GM23338 (cell line): ENCODE results near the gene STIL. TPM values are rescaled to one million over a fixed set of nuclear protein-coding genes. Genes with fewer than 3 reads are reported as not detected.
A peak's percentile ranks its signal among the peaks of the same experiment; 100 is the strongest.

Experiments used
- ATAC-seq: fragments of 200-7000 bp; cut with Tn5 transposase; 3 replicates; pipeline ENCODE4 v1.9.1; 2020
- DNase-seq: peaks from one replicate; pipeline ENCODE4 v3.0.0-alpha.2; 2015; ENCODE audit warnings: low spot score
- H2AFZ ChIP-seq: fragments of 200-600 bp; sonication (generic); 2 replicates; pipeline ENCODE4 v1.8.0; 2016; ENCODE audit warnings: antibody characterized with exemption, mild to moderate bottlenecking, moderate library complexity
- H3F3A ChIP-seq: fragments of 200-600 bp; sonication (generic); replicated peaks from 2 replicates; pipeline ENCODE4 v1.8.0; 2017; ENCODE audit warnings: antibody characterized with exemption, mixed run types, low read depth
- H3K27ac ChIP-seq: fragments of 200-600 bp; sonication (generic); 2 replicates; pipeline ENCODE4 v1.6.1; 2016; ENCODE audit warnings: low read depth
- H3K27me3 ChIP-seq: fragments of 200-600 bp; sonication (generic); 2 replicates; pipeline ENCODE4 v1.8.0; 2016; ENCODE audit warnings: mild to moderate bottlenecking, mixed run types, moderate library complexity; ENCODE audit not compliant: insufficient read depth
- H3K36me3 ChIP-seq: fragments of 200-600 bp; sonication (generic); 2 replicates; pipeline ENCODE4 v1.8.0; 2016; ENCODE audit warnings: mild to moderate bottlenecking; ENCODE audit not compliant: insufficient read depth
- H3K4me1 ChIP-seq: fragments of 200-600 bp; sonication (generic); 2 replicates; pipeline ENCODE4 v1.8.0; 2016; ENCODE audit warnings: mild to moderate bottlenecking, moderate library complexity; ENCODE audit not compliant: insufficient read depth
- H3K4me2 ChIP-seq: fragments of 200-600 bp; sonication (generic); 2 replicates; pipeline ENCODE4 v1.7.1; 2017; ENCODE audit warnings: mixed run types
- H3K4me3 ChIP-seq: fragments of 200-600 bp; sonication (generic); 2 replicates; pipeline ENCODE4 v1.6.1; 2016; ENCODE audit warnings: mixed run types
- H3K79me2 ChIP-seq: fragments of 200-600 bp; sonication (generic); replicated peaks from 2 replicates; pipeline ENCODE4 v1.8.0; 2017; ENCODE audit warnings: mild to moderate bottlenecking; ENCODE audit not compliant: insufficient read depth
- H3K9me2 ChIP-seq: fragments of 200-600 bp; sonication (generic); 2 replicates; pipeline ENCODE4 v1.8.0; 2017; ENCODE audit not compliant: insufficient read depth
- H4K20me1 ChIP-seq: fragments of 200-600 bp; sonication (generic); replicated peaks from 2 replicates; pipeline ENCODE4 v1.8.0; 2017; ENCODE audit warnings: mild to moderate bottlenecking; ENCODE audit not compliant: insufficient read depth
- H3K27ac Mint-ChIP-seq: 2 replicates; pipeline ENCODE4 v1.8.0; 2020; ENCODE audit warnings: inconsistent platforms, mild to moderate bottlenecking, moderate library complexity, mixed read lengths
- H3K27me3 Mint-ChIP-seq: 3 replicates; pipeline ENCODE4 v1.8.0; 2022; ENCODE audit warnings: low read depth, mild to moderate bottlenecking, moderate library complexity, mixed read lengths, inconsistent platforms; ENCODE audit not compliant: insufficient read depth, poor library complexity
- H3K36me3 Mint-ChIP-seq: 3 replicates; pipeline ENCODE4 v1.8.0; 2021; ENCODE audit warnings: low read depth, mild to moderate bottlenecking, inconsistent platforms, moderate library complexity, mixed read lengths
- H3K4me1 Mint-ChIP-seq: 3 replicates; pipeline ENCODE4 v1.8.0; 2020; ENCODE audit warnings: mild to moderate bottlenecking, inconsistent platforms, mixed read lengths
- H3K4me3 Mint-ChIP-seq: 3 replicates; pipeline ENCODE4 v1.8.0; 2021; ENCODE audit warnings: moderate library complexity, mild to moderate bottlenecking, inconsistent platforms, mixed read lengths
- H3K9me3 Mint-ChIP-seq: 3 replicates; pipeline ENCODE4 v1.8.0; 2020; ENCODE audit warnings: moderate library complexity, mild to moderate bottlenecking, inconsistent platforms, mixed read lengths
- CREB1 ChIP-seq: fragments of 250-450 bp; sonication (Bioruptor Pico); IDR thresholded peaks from 2 replicates; pipeline ENCODE4 v1.5.0; 2020; ENCODE audit warnings: low read depth, mild to moderate bottlenecking, moderate library complexity
- CTCF ChIP-seq, 2 experiments: fragments of 200-600 bp in 1 of 2; sonication (generic) in 1 of 2; conservative IDR thresholded peaks; 2 replicates each; pipeline versions ENCODE4 v1.5.1 to v1.6.1; 2016 to 2017; ENCODE audit warnings: antibody characterized with exemption in 2 of 2, low read depth in 2 of 2, mild to moderate bottlenecking in 2 of 2, moderate library complexity in 1 of 2
- EZH2 ChIP-seq: fragments of 200-600 bp; sonication (generic); IDR thresholded peaks from one replicate; pipeline ENCODE4 v1.8.0; 2017; ENCODE audit warnings: antibody characterized with exemption, mild to moderate bottlenecking, low read depth; ENCODE audit not compliant: unreplicated experiment
- EZH2phosphoT487 ChIP-seq: fragments of 200-600 bp; sonication (generic); IDR thresholded peaks from one replicate; pipeline ENCODE4 v1.8.1; 2018; ENCODE audit warnings: antibody characterized with exemption; ENCODE audit not compliant: unreplicated experiment
- JUNB ChIP-seq: IDR thresholded peaks from one replicate; pipeline ENCODE4 v1.6.1; 2016; ENCODE audit warnings: antibody characterized with exemption; ENCODE audit not compliant: unreplicated experiment
- POLR2AphosphoS5 ChIP-seq: IDR thresholded peaks from 2 replicates; pipeline ENCODE4 v1.6.1; 2016; ENCODE audit warnings: antibody characterized with exemption, low read depth
- ZNF114 ChIP-seq: fragments of 250-450 bp; sonication (Bioruptor Pico); IDR thresholded peaks from 2 replicates; pipeline ENCODE4 v1.5.0; 2020; ENCODE audit warnings: mild to moderate bottlenecking, moderate library complexity
- ZNF331 ChIP-seq: fragments of 250-450 bp; sonication (Bioruptor Pico); IDR thresholded peaks from 2 replicates; pipeline ENCODE4 v1.5.0; 2020; ENCODE audit warnings: low read depth, mild to moderate bottlenecking, moderate library complexity
- polyA plus RNA-seq: library from polyadenylated mRNA; unstranded; fragments of >200 nt; fragmentation: Nextera tagmentation; extraction: Ambion mirVana; gene quantifications from 2 replicates; pipeline ENCODE4 v1.2.1, GENCODE V29; 2016
- total RNA-seq: library from RNA; depleted of rRNA; stranded (reverse); fragments of >200 nt; shearing (Covaris generic); gene quantifications from 2 replicates; pipeline ENCODE4 v1.2.3, GENCODE V29; 2014

The STIL gene
- total and polyA plus RNA-seq, 2 experiments from 2014 or later: 15.6 to 38.2 TPM

GRCh38 chr1:47337350-47337749 lies 23.4 kb upstream of the STIL start:
- Histone ChIP-seq H3K4me2 (no peak overlapping the region), H4K20me1 (no peaks in the 10 kb centered on the region), H3K4me3 (no peak overlapping the region), H3K4me1 (peaks cover 12% of the 10 kb centered on the region; the same call in 1 of the 2 replicates), H3K79me2 (peaks cover 48% of the 10 kb centered on the region), H3K27ac (no peak overlapping the region), H3K36me3 (no peaks in the 10 kb centered on the region), H2AFZ (no peak overlapping the region), H3K27me3 (no peaks in the 10 kb centered on the region), H3F3A (peaks cover 13% of the 10 kb centered on the region; the same call in 1 of the 2 replicates), H3K9me2 (no peaks in the 10 kb centered on the region)
- TF ChIP-seq ZNF331 (no peak), POLR2AphosphoS5 (no peak), EZH2 (no peak), CREB1 (CRISPR knock-in tag) (no peak)
- Mint-ChIP-seq H3K4me3 (no peak overlapping the region), H3K4me1 (peaks cover 8% of the 10 kb centered on the region; the same call in 2 of the 3 replicates), H3K9me3 (no peaks in the 10 kb centered on the region), H3K36me3 (no peaks in the 10 kb centered on the region), H3K27me3 (peaks cover 10% of the 10 kb centered on the region), H3K27ac (no peak overlapping the region)
- DNase-seq: no peak
- no peak for ATAC-seq

- no peak overlapping the region for H2AFZ ChIP-seq
- no peaks in the 10 kb centered on the region for H3K36me3 ChIP-seq
These were observed 21.0 kb upstream of the STIL start for GRCh38 chr1:47334765-47335435.

More at GRCh38 chr1:47334765-47335435, 21.0 kb upstream of the STIL start:
- H3K4me1 ChIP-seq: peaks cover 19% of the 10 kb centered on the region; the same call in 1 of the 2 replicates
- peaks cover 44% of the 10 kb centered on the region for H3K79me2 ChIP-seq
- H3K9me2 ChIP-seq: no peaks in the 10 kb centered on the region
- TF ChIP-seq CTCF (conservative IDR thresholded peaks at IDR 0.05; ENCODE audit: low read depth in 2 of 2) (no peak), EZH2 (no peak), JUNB (no peak), EZH2phosphoT487 (no peak), ZNF114 (no peak), ZNF331 (no peak)
- H3K27ac Mint-ChIP-seq: peak overlapping the region; percentile 96
- DNase-seq (peak; percentile 82), ATAC-seq (no peak)
- H3K9me3 Mint-ChIP-seq: no peaks in the 10 kb centered on the region
- peak overlapping the region; percentile 84 for H3K4me2 ChIP-seq
- no peaks in the 10 kb centered on the region for H4K20me1 ChIP-seq
- H3K27me3 ChIP-seq: no peaks in the 10 kb centered on the region
- peak overlapping the region; percentile 97; the same call in 2 of the 3 replicates for H3K4me3 Mint-ChIP-seq
- H3K4me3 ChIP-seq: peak overlapping the region; percentile 84
- H3K27ac ChIP-seq: peak overlapping the region; percentile 34
- H3K36me3 Mint-ChIP-seq: no peaks in the 10 kb centered on the region
- peaks cover 13% of the 10 kb centered on the region; the same call in 1 of the 2 replicates for H3F3A ChIP-seq
- peaks cover 6% of the 10 kb centered on the region for H3K4me1 Mint-ChIP-seq
- H3K27me3 Mint-ChIP-seq: peaks cover 8% of the 10 kb centered on the region
